Activated CD4-positive, alpha-beta T cell treated with anti-CD3 and anti-CD28 coated beads for 4 hours (primary cell): ENCODE data around the gene MCM5.

Experiments
- DNase-seq, 2 donors: peaks; one replicate each; pipeline ENCODE4 v3.0.0-alpha.2; 2020

MCM5 gene

GRCh38 chr22:35404176-35404575, 4.2 kb downstream of the MCM5 start:
- no peak for DNase-seq

- no peak for DNase-seq
These were observed 6.5 kb downstream of the MCM5 start for GRCh38 chr22:35406443-35406842.

- no peak for DNase-seq
These were observed 7.4 kb downstream of the MCM5 start for GRCh38 chr22:35407362-35407761.

- no peak for DNase-seq
These were observed 10.1 kb downstream of the MCM5 start for GRCh38 chr22:35409783-35410662.

- no peak for DNase-seq
These were observed 10.7 kb downstream of the MCM5 start for GRCh38 chr22:35410663-35411034.

GRCh38 chr22:35411102-35411501, 11.2 kb downstream of the MCM5 start:
- no peak for DNase-seq

DNA sequence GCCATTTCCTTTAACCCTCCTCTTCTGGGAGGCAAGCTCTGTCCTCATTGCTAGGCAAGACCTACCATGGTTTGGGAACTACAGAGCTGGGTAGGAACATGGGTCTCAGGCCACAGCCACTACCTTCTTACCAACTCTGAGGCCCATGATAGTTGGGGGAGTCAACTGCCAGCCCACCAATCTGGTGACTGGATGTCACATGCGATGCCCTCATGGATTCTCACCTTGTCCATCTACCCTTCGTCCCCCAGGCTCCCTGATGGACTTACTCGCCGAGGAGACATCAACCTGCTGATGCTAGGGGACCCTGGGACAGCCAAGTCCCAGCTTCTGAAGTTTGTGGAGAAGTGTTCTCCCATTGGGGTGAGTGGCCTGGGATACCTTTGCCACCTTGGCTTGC, 13.7 kb downstream of the MCM5 start:
- no peak for DNase-seq

DNA sequence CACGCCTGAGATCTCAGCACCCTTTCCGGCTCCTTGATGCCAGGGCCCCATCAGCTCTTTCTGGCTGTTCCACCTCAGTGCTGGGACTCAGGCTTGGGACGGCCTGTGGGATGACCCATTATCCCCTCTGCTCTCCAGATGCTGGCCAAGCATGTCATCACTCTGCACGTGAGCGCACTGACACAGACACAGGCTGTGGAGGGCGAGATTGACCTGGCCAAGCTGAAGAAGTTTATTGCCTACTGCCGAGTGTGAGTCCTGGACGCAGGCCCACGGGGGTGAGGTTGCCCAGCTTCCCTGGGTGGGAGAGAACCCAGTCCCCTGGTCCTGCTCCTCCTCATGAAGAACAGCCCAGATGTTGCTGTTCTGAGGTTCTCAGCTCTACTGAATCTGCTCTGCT, 17.7 kb downstream of the MCM5 start:
- no peak for DNase-seq

DNA sequence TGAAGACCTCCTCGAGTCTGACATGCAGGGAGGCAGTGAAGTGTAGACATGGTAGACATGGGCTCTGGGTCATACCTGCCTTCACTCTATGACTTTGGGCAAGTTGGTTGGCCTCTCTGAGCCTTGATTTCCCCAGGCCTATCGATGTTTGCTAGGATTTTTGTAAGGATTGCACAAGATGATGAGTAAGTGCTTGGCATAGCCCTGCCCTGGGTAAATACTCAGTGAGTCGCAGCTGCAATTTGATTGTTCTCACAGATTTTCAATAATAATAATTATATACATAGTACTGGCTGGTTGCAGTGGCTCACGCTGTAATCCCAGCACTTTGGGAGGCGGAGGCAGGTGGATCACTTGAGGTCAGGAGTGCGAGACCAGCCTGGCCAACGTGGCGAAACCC, 18.1 kb downstream of the MCM5 start:
- DNase-seq, result no peak

- DNase-seq, result no peak
These were observed 18.8 kb downstream of the MCM5 start for GRCh38 chr22:35418731-35419130.

- DNase-seq, result no peak
These were observed 19.8 kb downstream of the MCM5 start for GRCh38 chr22:35419756-35420155.

- DNase-seq, result no peak
These were observed 21.2 kb downstream of the MCM5 start for GRCh38 chr22:35421121-35421520.

DNA sequence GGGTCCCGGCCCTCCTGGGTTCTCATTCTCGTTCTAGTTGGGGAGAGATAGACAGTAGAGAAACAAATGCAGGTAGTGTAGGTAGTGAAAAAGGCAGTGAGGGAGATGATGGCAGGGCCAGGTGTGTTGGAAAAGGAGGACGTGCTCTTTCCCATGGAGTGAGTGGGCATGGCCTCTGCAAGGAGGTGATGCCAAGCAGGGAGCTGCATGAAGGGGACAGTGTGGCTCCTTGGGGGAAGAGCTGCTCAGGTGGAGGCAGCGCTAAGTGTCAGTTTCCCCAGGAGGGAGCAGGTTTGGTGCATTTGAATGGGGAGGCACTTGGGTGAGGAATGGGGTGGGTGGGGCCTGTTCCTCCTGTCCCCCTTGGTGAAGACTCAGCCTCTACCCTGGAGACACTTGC, 22.2 kb downstream of the MCM5 start:
- DNase-seq, result no peak

DNA sequence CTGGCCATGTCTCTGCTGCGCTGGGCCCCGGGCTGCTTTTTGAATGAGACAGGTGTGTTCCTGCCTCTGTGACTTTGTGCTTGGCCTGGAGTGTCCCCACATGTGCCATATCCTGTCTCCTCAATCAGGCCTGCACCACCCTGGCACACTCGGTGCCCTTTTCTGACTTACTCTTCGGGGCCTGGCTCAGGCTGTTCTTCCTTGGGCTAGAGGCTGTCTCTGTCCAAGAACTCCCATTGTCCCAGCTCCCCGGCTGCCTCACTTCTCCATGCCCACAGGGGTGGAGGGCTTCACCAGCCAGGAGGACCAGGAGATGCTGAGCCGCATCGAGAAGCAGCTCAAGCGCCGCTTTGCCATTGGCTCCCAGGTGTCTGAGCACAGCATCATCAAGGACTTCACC, 23.0 kb downstream of the MCM5 start:
- no peak for DNase-seq

DNA sequence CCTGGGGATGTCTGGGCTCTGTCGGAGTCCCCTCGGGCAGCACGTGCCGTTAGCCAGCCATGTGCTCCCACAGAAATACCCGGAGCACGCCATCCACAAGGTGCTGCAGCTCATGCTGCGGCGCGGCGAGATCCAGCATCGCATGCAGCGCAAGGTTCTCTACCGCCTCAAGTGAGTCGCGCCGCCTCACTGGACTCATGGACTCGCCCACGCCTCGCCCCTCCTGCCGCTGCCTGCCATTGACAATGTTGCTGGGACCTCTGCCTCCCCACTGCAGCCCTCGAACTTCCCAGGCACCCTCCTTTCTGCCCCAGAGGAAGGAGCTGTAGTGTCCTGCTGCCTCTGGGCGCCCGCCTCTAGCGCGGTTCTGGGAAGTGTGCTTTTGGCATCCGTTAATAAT, 24.1 kb downstream of the MCM5 start:
- DNase-seq, result no peak

DNA sequence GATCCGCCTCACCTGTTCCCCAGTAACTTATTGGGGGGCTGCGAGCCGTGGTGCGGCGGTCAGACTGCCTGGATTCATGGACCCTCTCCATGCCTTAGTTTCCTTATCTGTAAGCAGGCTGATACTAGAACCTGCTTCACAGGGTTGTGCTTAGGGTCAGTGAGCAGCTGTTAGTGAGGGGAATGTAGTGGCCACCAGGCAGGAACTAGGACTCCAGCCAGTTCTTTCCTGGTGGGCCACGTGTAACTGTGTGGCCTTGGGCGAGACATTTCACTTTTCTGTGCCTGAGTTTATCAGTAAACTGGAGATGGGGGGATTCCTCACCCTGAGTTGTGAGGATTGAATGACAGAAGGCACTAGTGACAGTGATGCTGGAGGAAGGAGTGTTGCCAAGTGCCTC, 24.8 kb downstream of the MCM5 start:
- DNase-seq, result no peak

- no peak for DNase-seq
These were observed 25.6 kb downstream of the MCM5 start for GRCh38 chr22:35425546-35425945.

DNA sequence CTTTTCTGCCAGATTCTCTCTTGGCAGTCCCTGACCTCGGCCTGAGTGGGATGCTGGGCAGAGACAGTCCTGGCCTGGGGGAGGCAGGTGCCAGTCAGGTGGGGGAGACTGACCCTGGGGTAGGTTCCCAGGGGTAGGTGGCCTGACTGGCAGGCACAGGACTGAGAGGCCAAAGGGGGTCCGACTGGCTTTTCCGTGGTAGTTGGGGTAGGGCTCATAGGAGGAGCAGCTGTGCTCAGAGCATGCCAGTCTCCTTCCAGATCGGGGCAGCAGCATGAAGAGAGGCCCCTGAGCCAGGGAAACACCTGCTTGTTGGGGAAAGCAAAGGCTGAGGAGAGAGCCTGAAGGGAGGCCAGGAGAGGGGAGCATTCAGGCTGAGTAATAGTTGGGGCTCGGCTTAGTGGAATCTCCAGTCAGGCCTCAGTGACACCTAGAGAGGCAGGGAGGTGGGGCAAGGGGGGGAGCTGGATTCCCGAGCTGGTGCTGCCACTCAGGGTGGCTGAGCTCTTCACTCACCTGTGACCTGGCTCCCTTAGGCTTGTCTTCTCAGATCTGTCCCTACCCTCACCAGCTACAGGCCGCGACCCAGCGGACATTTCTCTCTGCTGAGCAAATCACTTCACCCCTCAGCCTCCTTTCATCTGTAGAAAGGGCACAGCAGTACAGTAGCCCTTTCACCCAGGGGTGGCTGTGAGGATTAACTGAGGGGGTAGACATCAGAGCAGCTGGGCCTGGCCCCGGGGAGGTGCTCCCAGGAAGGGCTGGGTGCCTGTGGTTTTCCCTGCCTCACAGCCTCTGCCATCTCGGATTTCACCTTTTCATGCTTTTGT, 26.2 kb downstream of the MCM5 start:
- no peak for DNase-seq

- no peak for DNase-seq
These were observed 26.8 kb downstream of the MCM5 start for GRCh38 chr22:35426801-35427140.

DNA sequence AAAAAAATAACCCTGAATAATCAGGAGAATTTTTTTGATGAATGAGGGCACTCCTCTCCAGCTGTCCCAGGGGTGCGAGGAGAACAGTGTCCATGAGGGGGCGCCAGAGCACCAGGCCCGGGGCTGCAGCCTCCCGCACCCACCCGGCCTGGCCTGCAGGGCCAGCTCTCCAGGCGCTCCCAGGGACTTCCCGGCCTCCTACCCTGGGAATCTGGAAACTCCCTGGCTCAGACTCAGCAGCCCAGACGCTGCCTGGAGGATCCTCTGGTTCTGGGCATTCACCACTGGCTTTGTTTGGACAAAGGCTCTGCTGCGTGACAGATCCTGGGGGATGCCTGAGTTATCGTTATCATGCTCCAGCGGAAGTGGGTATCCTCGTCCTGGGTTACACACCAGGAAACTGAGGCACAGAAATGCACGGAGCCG, 31.0 kb downstream of the MCM5 start:
- DNase-seq, result peak; percentile 49 to 62

GRCh38 chr22:35431483-35432227, 31.7 kb downstream of the MCM5 start:
- no peak for DNase-seq

- no peak for DNase-seq
These were observed 32.4 kb downstream of the MCM5 start for GRCh38 chr22:35432228-35432905.
